Fibroblast of gingiva (primary cell): ENCODE results near the gene INHBA.
A peak's percentile ranks its signal among the peaks of the same experiment; 100 is the strongest.

Experiments used
- DNase-seq: peaks from one replicate; pipeline ENCODE4 v3.0.0-alpha.2; 2011; ENCODE audit warnings: low read depth

Gene INHBA

DNA sequence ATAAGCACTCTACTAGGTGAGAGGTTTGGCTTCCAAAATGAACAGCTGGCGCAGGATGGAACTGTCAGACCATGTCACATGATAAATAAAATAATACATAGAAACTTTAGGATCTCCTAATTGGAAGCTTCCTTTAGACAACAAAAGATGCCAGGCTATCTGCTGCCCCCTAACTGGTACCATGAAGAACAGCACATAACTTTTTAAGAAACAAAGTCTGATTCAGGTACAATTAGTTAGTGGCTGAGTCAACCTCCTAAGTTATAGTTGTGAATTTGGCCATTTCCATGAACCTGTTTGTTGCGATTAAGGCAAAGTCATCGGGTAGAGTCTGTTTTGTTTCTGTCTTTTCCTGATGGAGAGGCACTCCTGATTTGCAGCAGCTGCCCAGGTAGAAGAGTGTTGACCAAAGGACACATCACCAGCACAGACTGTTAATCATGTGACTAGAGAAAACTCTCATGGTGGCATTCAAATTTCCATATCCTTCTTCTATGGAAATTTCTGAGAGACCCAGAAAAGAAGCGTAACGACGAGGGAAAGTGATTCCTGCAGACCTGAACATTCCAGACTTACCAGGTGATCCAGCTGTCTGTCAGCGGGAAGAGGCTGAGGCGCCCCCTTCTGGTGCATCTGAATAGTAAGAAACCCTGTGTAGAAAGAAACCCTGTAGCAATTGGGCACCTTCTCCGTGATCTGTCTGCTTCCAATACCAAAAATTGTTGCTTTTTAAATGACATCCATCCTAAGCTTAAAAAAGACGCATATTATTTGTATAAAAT is 8.6 kb upstream of the INHBA start:
- DNase-seq = peak; percentile 15

DNA sequence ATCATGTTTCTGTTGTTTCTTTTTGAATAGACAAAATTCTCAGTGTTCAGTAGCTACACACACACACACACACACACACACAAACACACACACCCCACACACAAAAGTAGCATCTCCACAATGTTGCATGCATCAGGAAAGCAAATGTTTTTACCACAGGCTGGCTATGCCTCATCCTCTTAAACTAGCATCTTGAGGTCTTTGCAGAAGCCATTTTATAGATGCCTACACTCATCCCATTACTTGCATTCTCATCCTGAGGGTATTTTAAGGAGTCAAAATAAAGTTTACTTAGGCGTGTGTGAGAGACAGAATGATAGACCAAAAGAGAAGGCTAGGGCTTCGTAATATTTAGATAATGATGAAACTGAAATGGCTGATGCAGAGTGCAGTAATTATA is 7.9 kb upstream of the INHBA start:
- DNase-seq = no peak

DNA sequence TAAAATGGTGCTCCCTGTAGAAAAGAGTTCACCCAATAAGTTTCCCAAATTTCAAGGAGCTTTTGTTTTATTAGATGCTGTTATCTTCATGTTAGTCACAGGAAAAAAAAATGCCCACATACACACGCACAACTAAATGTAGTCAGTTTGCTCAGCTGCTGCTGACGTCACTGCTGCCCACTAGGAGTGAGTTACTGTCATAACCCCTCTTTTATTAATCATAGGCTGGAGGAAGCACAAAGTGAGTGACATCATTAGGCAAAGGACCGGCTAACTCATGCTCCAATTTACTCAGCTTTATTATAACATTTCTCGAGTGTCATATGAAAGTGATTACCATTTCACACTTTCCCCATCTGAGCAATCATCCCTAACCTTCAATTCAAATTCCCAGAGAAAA is 6.7 kb upstream of the INHBA start:
- DNase-seq = peak; percentile 69

DNA sequence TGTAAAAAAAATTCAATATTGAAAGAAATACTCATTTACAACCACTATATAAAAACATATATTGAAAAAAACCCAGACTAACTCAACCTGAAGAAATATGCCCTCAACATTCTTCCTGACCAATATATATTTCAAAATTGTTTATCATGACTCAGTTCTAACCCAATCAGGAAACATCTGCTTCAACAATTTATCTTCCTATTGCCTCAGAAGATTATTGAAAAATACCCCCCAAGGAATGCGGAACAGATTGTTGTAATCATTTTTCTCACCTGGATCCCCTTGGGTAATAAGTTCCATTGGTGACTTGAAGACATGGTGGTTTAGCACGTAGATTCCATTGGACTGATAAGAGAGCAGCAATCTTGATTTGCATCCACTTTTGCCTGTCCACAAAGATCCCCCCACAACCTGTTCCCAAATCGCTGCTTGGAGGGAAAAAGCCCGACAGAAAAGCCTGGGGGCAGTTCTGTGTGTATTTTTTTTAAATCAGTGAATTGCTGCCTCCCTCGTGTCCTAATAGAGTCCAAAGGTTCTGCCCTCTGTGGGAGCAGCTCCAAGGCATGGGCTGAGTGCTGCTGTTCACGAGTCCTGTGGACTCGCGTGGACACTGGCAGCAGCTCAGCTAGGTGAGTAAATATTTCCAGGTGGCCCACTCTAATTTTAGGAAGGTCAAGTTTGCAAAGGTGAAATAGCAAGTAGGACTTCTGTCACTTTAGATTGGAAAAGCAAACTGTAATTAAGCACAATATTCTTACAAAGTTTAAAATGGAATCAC is 5.9 kb upstream of the INHBA start:
- DNase-seq = no peak

DNA sequence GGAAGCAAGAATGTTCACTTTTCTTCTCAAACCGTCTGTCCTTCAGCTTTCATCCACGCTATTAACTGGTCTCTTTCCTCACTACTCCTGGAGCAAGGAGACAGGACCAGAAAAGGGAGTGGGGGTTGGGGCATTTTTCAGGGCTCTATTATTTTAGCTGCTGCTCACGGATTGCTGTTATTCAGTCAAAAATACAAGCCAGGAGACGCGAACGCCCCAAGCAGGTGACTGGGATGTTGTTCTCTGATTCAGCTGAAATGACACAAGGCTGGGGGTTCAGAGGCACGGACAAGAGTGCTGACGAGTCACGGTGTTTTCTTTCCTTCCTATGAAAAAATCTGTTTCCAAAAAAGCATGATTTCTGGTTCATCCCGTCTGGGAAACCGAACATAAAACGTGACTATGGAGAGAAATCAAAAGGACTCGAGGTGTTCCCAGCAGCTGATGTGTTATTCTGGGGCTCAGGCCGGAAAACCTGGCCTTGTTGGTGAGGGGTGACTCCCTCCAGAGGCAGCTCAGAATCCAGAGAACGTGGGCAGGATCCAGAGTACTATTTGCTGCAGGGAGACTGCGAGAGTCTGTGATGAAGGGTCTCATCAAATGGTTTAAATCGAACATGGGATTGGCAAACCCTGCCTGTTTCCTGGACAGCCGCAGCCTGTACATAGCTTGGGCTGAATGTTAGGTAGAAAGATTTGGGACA is 3.5 kb upstream of the INHBA start:
- no peak for DNase-seq

DNA sequence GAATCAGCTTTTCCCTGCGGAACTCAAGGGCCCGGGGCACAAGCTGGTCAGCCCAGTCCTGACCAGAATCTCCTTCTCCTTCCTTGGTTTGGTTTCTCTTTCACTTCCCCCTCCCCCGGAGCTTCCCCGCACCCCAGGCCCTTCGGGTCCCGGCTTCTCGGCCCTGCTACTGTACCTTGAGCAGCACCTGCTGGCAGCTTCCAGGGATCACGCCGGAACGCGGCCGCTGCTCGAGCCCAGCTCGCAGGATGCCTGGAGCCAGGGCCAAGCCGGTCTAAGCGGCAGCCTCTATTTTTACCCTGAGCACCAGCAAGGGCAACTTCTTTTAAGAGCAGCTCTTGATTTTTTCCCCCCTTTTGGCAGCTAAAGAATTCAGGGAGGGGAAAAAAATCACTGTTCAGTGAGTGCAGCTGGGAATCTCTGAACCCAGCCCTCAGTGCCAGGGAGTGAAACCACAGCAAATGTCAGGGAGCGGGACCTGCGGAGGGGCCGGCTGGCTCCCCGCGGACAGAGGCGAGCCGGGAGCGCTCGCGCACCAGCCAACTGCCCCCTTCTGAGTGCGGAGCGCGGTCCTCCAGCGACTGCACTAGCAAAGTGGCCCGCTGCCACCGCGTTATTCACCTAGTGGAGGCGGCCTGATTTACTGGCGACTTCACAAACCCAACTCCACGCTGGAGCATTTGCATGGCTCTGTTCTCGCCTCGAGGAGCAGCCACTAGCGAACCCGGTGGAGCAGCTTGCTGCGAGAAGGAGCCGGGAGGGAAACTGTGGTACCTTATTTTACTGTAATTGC is 2.4 kb upstream of the INHBA start:
- peak; percentile 89 for DNase-seq

DNA sequence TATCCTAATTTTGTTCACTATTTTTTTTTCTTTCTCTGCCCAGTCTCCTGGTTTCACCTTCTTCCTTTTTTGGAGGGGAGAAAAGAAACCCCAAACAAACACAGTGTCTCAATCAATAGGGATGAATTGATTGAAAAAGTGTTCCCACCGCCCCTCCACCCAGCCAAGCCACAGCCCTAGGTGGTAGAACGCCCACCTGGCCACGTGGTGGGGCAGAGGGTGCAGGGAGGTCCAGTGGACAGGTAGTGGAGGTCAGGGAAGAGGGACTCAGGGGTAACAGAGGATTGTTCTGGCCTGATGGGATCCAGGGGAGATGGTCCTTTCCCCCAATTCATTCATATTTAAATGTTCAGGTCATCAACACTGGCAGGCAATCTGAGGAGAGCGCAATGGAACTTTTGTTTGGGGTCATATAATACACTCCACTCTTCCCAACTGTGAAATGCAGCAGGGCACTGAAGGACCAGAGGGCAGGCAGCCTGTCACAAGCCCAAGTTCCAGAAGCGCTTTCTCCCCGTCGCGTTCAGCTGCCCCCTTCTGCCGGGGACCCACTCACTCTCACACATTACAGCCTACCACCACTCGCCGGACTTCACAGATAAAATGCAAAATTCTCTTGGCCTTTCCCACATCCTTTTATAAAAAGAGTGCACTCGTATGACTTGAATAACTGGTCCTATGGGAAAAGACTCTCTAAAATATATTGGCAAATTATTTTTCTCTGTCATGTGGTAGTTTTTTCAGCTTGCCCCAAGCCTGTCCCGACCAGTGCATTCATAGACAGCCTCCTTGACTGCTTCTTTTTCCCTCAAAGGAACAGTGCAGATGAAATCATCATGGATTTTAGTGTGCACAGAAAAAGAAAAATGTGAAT is 1.6 kb downstream of the INHBA start:
- no peak for DNase-seq

DNA sequence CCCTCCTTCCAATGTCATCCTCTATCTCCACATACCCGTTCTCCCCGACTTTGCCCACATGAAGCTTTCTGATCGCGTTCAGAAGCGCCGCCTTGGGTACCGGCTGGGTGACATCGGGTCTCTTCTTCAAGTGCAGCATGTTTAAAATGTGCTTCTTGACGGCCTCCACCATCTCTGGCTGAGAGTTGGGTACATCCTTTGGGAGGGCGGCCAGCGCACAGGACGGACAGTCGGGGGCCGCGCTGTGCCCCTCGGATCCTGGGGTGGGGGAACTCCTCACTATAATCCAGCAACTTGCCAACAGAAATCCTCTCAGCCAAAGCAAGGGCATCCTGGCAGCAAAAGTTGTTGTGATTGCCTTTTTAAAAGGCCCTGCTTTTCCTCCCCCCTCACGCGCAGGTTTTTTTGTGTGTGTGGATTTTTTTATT is 2.8 kb downstream of the INHBA start:
- no peak for DNase-seq

DNA sequence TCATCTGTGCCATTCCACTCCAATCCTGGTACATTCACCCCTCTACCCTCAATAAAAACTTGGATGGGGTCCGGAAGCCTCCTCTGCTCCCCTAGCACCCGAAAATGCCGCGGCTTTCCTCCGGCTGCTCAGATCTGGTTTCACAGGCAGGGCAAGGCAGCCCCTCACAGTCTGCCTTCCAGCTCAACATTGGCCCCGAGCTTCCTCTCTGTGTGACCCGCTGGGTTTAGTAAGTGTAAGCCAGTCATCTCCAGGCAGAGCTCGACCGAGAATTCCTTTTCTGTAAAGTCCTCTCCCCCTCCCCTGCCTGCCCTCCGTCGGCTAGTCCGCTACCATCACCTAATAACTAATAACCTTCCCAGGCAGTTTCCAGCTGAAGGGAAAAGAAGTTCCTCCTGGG is 3.4 kb downstream of the INHBA start:
- DNase-seq = peak; percentile 36

DNA sequence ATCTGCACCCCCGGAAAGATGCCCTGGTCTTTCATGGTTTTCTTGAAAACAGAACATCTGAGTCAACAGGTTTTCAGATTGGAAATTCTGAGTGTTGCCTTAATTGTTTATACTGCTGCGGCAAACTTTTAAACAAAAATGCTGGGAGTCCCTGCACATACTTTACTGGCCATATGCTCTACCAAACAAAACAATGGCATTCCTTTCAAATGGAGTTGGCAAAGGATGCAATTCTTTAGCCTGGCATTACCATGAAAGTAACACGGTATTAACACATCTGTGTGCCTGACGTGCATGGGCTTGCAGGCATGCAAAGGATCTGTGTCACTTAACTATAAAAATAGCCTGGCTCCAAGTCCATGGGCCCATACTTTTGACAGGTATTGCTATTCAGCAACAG is 4.2 kb downstream of the INHBA start:
- peak; percentile 95 for DNase-seq

DNA sequence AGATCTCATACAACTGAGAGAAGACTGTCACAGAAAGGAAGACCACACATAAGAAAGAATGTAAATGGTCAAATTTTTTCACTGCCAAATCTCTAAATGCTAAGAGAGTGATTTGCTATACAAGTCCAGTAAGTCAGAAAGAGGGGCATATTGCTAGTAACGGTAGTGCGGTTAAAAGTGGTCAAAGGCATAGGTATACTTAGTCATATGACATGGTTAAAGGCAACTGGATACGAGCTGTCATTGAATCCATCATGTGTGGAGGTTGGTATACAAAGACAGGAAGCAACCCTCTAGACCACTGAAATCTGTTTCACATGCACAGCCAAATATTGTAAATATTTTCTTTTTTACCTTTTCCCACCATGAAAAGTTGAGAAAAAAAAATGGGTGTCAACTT is 4.8 kb downstream of the INHBA start:
- no peak for DNase-seq

DNA sequence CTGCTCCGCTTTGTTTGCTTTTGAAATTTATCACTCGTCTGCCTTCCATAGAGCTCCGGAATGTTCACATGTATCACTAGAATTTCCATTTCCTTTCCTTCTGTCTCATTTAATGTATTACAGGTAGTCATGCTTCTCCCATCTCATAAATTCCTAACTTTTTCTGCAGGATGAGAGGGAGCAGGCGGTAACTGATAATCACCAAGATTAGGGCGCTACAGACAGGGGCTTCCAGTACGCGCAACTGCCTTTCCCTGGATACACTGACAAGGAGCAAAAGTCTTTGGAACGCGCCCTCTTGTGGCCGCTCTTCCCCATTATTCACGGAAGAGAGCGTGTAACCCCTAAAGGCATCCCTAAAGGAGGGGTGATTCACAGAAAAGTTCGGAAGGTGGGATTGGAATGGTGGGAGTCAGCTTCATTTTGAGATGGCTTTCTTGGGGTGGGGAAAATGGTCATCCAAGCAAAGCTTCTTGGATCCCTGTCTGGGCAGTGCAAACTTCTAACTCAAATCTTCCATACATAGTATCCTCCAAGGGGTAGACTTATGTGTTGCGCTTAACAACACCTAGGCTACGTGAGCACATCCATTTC is 6.5 kb downstream of the INHBA start:
- DNase-seq = peak; percentile 78

DNA sequence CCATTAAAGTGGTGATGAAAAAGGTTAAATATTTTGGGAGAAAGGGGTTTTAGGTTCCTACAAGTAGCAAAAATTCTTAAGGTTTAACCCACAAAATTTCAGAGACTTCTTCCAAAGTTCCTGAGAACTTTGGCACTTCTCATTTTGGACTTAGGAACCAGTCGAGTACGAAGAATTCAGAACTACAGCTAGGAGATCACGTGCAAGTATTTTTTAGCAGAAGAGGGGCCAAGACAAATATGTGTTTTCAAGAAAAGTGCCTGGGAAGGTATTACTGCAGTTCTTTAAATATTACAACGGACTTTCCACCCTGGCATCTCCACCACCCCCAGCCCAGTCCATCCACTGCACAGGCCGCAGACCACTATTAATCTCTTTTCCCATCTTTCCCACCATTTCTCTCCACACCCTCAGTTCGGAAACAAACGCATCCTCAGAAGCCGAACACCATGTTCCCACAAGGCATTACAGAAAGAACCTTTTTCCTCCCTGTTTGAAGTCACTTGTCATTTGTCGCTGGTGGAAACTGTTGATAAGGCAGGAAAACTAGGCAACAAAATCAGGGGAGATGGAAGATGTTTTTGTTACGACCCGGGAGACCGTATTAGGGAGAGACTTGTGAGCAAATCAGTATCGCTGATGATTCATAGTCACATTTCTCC is 7.1 kb downstream of the INHBA start:
- DNase-seq = peak; percentile 75

DNA sequence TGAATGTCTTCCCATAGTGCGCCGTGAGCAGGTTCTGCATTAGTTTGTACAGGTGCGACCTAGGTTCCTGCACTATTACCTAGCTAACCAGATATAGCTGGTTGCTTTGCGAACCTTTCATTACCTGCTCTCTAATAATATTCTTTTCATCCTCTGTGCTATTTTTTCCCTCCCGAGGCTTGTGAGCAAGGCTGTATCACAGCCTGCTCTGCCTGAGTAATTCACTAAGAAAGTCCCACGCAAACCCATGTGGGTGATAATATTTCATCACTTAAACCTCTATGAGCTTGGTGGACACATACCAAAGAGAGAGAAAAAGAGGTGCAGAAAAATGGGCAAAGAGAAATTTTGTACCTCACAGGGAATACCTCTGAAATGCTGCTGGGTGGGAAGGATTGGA is 8.4 kb downstream of the INHBA start:
- no peak for DNase-seq

DNA sequence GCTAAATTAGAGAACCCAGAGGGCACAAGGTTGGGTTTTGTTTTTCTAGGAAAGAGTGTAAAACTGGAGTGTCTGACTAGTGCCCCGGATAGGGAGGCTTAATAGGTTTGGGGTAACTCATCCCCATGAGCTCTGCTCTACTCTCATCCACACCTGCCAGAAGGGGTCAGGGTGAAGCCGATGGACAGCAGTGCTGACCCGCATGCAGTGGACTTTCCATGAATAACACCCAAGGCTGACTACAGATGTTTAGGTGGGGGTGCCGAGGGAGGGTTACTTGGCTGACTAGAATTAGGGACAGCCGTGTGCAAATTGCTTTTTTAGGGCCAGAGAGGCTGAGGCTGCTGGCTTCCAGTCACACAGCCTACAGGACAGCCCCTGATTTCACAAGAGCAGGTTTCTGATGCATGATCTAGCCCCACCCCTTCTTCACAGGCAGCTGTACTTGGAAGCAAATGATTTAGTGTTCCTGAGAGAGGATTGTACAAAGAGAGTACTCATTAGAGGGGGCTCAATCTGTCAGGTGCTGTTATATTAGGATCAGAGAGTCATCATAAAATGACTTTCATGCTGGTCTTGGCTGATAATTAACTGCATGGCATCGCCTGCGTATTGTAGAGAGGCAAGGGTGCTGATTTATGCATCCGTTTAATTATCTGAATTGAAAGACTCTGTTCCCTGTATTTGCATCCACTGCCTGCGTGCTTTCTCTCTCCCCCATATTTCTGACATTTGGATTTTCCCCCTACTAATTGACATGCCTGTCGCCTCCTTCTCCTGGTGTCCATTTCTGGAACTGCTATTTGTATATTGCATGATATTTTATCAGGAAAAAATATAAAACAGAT is 9.5 kb downstream of the INHBA start:
- DNase-seq = peak; percentile 51

DNA sequence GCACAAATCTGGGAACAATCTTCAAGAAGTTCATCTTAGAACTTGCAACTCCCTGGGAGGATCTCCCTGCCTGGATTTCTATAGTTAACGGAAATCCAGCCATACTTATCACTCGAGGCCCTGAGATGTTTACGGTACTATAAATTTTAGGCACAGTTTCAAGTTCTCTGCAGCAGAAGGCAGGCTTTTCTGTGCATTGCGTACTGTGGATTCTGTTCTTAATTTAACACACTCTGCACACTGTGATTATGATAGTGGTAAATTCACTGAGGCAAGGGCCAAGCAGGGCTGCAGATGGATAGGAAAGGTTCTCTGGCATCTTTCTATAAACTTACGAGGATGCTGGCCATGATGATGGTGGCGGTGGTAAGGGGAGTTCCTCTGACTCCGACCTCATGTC is 10.6 kb downstream of the INHBA start:
- no peak for DNase-seq

DNA sequence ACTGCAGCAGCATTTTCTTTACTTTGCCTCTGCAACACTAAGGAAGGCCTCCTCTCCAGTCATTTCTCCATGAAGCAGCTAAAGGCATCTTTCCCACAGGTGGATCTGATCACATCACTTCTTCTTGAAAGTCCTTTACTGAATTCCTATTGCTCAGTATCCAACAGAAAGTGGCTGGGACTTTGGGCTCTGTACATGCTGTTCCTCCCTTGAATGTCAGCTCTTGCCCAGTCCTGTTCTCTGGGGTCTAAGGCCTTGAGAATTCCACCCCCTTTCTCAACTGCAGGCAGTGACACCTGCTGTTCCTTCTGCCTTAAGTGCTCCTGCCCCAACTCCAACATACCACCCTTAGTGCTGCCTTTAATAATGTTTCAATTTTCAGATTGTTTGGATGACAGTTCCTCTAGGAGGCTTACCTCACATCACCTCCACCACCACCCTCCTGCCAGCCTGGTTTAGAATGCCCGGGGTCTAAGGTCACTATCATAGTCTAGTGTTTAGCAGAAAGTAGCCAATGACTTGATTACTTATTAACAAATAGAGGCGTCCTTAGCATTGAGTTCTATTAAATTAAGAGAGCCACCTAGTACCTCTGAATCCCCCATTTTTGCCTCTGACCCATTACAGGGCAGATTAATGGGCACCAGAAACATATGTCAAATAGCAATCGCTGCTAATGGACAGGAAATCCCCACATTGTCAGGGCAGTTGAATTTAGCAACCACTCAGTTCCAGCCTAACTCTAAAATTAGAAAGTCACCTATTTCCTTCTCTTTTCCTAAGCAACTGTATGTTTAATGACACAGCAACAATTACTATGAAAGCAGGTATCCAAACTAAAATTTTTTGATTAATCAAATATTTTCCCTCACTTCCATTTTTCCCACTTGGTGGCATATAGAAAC is 11.4 kb downstream of the INHBA start:
- no peak for DNase-seq

DNA sequence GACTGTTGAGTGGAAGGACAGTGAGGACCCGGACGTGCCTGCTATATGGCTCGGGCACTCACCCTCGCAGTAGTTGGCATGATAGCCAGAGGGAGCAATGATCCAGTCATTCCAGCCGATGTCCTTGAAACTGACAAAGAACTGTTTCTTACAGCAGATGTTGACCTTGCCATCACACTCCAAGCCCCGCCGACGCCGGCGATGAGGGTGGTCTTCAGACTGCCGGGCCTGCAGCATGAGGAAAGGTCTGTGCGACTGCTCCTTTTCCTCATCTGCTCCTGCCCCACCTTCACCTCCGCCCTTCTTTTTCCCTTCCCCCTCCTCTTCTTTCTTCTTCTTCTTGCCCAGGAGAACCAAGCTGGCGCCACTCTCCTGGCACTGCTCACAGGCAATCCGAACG is 13.1 kb downstream of the INHBA start:
- no peak for DNase-seq
